Measurements from ENCODE around the gene CTXND2. TPM values are rescaled to one million over a fixed set of nuclear protein-coding genes. Genes with fewer than 3 reads are reported as not detected.

CTXND2 gene
- total and polyA plus RNA-seq, 2 of the 8 experiments (the other 6 are each of a cell fraction or from before 2014, with no cell fraction given) = not detected

GRCh38 chr1:150872572-150872971 is 14.4 kb upstream of the CTXND2 start:
- Histone ChIP-seq H3K9ac (replicated peaks in 1 of 4; ENCODE audit: extremely low read depth in 1 of 4, low read depth in 3 of 4, low read length in 3 of 4) (no peak overlapping the region), H3K4me3 (ENCODE audit: extremely low read depth in 1 of 4, insufficient read depth in 2 of 4, low read depth in 3 of 4, low read length in 4 of 4) (no peak overlapping the region), H3K4ac (replicated peaks; ENCODE audit: insufficient read length, low read depth, low read length) (no peak overlapping the region), H2BK20ac (ENCODE audit: low read length) (no peak overlapping the region), H4K20me1 (replicated peaks in 1 of 2; ENCODE audit: control insufficient read depth in 1 of 2, insufficient read depth in 2 of 2, low read length in 2 of 2) (no peaks in the 10 kb centered on the region), H3K4me2 (ENCODE audit: insufficient read depth in 1 of 2, low read depth in 2 of 2, low read length in 2 of 2) (no peak overlapping the region), H4K5ac (ENCODE audit: insufficient read length, low read depth, low read length) (no peak overlapping the region), H3K23ac (ENCODE audit: insufficient read length) (no peak overlapping the region), H4K91ac (replicated peaks; ENCODE audit: insufficient read length, low read length) (no peak overlapping the region), H2BK15ac (ENCODE audit: low read length) (no peak overlapping the region), H3K79me1 (ENCODE audit: low read depth, low read length) (peaks cover 3% of the 10 kb centered on the region), H3K18ac (ENCODE audit: extremely low read depth, low read length) (no peak overlapping the region), H3K14ac (ENCODE audit: insufficient read length) (no peak overlapping the region), H3K4me1 (replicated peaks in 1 of 4; ENCODE audit: control insufficient read depth in 3 of 4, insufficient read depth in 4 of 4, low read length in 3 of 4) (no peaks in the 10 kb centered on the region), H3K27me3 (replicated peaks in 1 of 4; ENCODE audit: control insufficient read depth in 3 of 4, extremely low read depth in 1 of 4, insufficient read depth in 3 of 4, low read length in 3 of 4) (no peaks in the 10 kb centered on the region), H4K8ac (ENCODE audit: extremely low read depth, insufficient read depth, low read length) (no peak overlapping the region), H3K56ac (replicated peaks; ENCODE audit: insufficient read length, low read depth, low read length) (no peak overlapping the region), H2BK120ac (replicated peaks; ENCODE audit: low read depth, low read length) (no peak overlapping the region), H3K27ac (ENCODE audit: low read depth, low read length) (no peak overlapping the region), H3K9me3 (ENCODE audit: insufficient read depth in 2 of 2, low read depth in 1 of 2, low read length in 1 of 2) (no peaks in the 10 kb centered on the region), H2AFZ (ENCODE audit: low read length) (no peak overlapping the region), H2BK5ac (ENCODE audit: low read depth, low read length) (no peak overlapping the region), H2AK5ac (ENCODE audit: low read depth, low read length) (no peak overlapping the region), H3K79me2 (ENCODE audit: control insufficient read depth in 1 of 2, insufficient read depth in 2 of 2, low read length in 2 of 2) (peaks cover 9 to 47% of the 10 kb centered on the region in 2 experiments; a peak in 3 of 4 replicates), H3K36me3 (ENCODE audit: control insufficient read depth in 2 of 4, insufficient read depth in 4 of 4, low read length in 3 of 4) (0 out of 8 replicates have a peak, but pooled peaks cover 0 to 3% (median 0%) of the 10 kb centered on the region in 4 experiments), H2BK12ac (ENCODE audit: low read depth, low read length) (no peak overlapping the region), H3K23me2 (ENCODE audit: low read depth, low read length) (no peaks in the 10 kb centered on the region; the same call in 1 of the 2 replicates)
- CTCF ChIA-PET (ENCODE audit: partially characterized antibody) = no interaction called here
- TF ChIP-seq USF2 (IDR thresholded peaks at IDR 0.05; ENCODE audit: low read length) (no peak), CHD1 (IDR thresholded peaks at IDR 0.05; ENCODE audit: low read depth, low read length) (no peak)
- TF ChIP-seq, protein P1, sequence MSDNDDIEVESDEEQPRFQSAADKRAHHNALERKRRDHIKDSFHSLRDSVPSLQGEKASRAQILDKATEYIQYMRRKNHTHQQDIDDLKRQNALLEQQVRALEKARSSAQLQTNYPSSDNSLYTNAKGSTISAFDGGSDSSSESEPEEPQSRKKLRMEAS (IDR thresholded peaks at IDR 0.05) = no peak
- FAIRE-seq (no peak), DNase-seq (ENCODE audit: low read depth in 1 of 2, low spot score in 2 of 2) (no peak)
- 78% methylated on average over 2 of the region's 2 CpGs; no CpG with 5 or more reads in 1 of the 2 experiments for WGBS, 2 experiments (ENCODE audit: extremely low coverage in 1 of 2, insufficient coverage in 1 of 2, insufficient read length in 1 of 2, insufficient replicate concordance in 2 of 2, low coverage in 1 of 2, low lambda C conversion rate in 2 of 2, missing lambda C conversion rate in 1 of 2)
- POLR2A ChIA-PET (ENCODE audit: partially characterized antibody) = no interaction called here

Data from H1 (cell line).